Endothelial cell (in vitro differentiated cells): Measurements from ENCODE around the gene SIGMAR1. TPM values are rescaled to one million over a fixed set of nuclear protein-coding genes. Genes with fewer than 3 reads are reported as not detected.

Experiments
- DNase-seq: peaks from one replicate; pipeline ENCODE4 v3.0.0; 2021; ENCODE audit warnings: low spot score
- H3K27ac Mint-ChIP-seq: one replicate; pipeline ENCODE4 v1.8.0; 2021; ENCODE audit warnings: mixed read lengths, inconsistent platforms; ENCODE audit not compliant: unreplicated experiment
- H3K27me3 Mint-ChIP-seq: one replicate; pipeline ENCODE4 v1.8.0; 2021; ENCODE audit warnings: mild to moderate bottlenecking, moderate library complexity, mixed read lengths, inconsistent platforms; ENCODE audit not compliant: unreplicated experiment
- H3K36me3 Mint-ChIP-seq: one replicate; pipeline ENCODE4 v1.8.0; 2021; ENCODE audit warnings: mild to moderate bottlenecking, low read depth, mixed read lengths, inconsistent platforms; ENCODE audit not compliant: unreplicated experiment
- H3K4me1 Mint-ChIP-seq: one replicate; pipeline ENCODE4 v1.8.0; 2021; ENCODE audit warnings: mild to moderate bottlenecking, mixed read lengths, inconsistent platforms; ENCODE audit not compliant: unreplicated experiment
- H3K4me3 Mint-ChIP-seq: one replicate; pipeline ENCODE4 v1.8.0; 2021; ENCODE audit warnings: mild to moderate bottlenecking, mixed read lengths, inconsistent platforms; ENCODE audit not compliant: unreplicated experiment
- H3K9me3 Mint-ChIP-seq: one replicate; pipeline ENCODE4 v1.8.0; 2021; ENCODE audit warnings: mixed read lengths, inconsistent platforms; ENCODE audit not compliant: unreplicated experiment
- total RNA-seq: library from RNA; stranded (reverse); fragmentation: NEBNext Ultra II Directional; extraction: Animal tissue kit (Norgen Biotek cat#: 25700); gene quantifications from one replicate; pipeline ENCODE4 v1.2.1, GENCODE V29; 2021; ENCODE audit not compliant: unreplicated experiment
- TF ChIP-seq, protein P1 (sequence below): fragments of 200-600 bp; sonication (generic); IDR thresholded peaks from one replicate; pipeline ENCODE4 v1.5.0; 2021; ENCODE audit warnings: antibody characterized with exemption; ENCODE audit not compliant: unreplicated experiment

The SIGMAR1 gene
- total RNA-seq, 1 donor from 2014 or later, result 25.9 TPM

- Mint-ChIP-seq H3K9me3 (no peaks in the 10 kb centered on the region), H3K36me3 (peaks cover 7% of the 10 kb centered on the region), H3K27ac (no peak overlapping the region), H3K4me3 (no peak overlapping the region), H3K27me3 (peaks cover 15% of the 10 kb centered on the region), H3K4me1 (peaks cover 17% of the 10 kb centered on the region)
- no peak for DNase-seq
- TF ChIP-seq, protein P1, sequence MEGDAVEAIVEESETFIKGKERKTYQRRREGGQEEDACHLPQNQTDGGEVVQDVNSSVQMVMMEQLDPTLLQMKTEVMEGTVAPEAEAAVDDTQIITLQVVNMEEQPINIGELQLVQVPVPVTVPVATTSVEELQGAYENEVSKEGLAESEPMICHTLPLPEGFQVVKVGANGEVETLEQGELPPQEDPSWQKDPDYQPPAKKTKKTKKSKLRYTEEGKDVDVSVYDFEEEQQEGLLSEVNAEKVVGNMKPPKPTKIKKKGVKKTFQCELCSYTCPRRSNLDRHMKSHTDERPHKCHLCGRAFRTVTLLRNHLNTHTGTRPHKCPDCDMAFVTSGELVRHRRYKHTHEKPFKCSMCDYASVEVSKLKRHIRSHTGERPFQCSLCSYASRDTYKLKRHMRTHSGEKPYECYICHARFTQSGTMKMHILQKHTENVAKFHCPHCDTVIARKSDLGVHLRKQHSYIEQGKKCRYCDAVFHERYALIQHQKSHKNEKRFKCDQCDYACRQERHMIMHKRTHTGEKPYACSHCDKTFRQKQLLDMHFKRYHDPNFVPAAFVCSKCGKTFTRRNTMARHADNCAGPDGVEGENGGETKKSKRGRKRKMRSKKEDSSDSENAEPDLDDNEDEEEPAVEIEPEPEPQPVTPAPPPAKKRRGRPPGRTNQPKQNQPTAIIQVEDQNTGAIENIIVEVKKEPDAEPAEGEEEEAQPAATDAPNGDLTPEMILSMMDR, result no peak
Measured at GRCh38 chr9:34594177-34594576, 43.4 kb downstream of the SIGMAR1 start.

GRCh38 chr9:34592895-34593601 lies 44.5 kb downstream of the SIGMAR1 start:
- H3K27ac Mint-ChIP-seq, result no peak overlapping the region
- peak overlapping the region; percentile 57 for H3K4me3 Mint-ChIP-seq
- H3K9me3 Mint-ChIP-seq, result no peaks in the 10 kb centered on the region
- DNase-seq, result no peak
- TF ChIP-seq, protein P1, result no peak
- H3K36me3 Mint-ChIP-seq, result peaks cover 14% of the 10 kb centered on the region
- H3K4me1 Mint-ChIP-seq, result peaks cover 25% of the 10 kb centered on the region
- peaks cover 25% of the 10 kb centered on the region for H3K27me3 Mint-ChIP-seq

GRCh38 chr9:34591917-34592866 lies 45.4 kb downstream of the SIGMAR1 start:
- no peak overlapping the region for H3K27ac Mint-ChIP-seq
- no peaks in the 10 kb centered on the region for H3K9me3 Mint-ChIP-seq
- DNase-seq, result no peak
- peaks cover 14% of the 10 kb centered on the region for H3K36me3 Mint-ChIP-seq
- peaks cover 34% of the 10 kb centered on the region for H3K27me3 Mint-ChIP-seq
- TF ChIP-seq, protein P1, result no peak
- peaks cover 21% of the 10 kb centered on the region for H3K4me1 Mint-ChIP-seq
- H3K4me3 Mint-ChIP-seq, result peak overlapping the region; percentile 29

GRCh38 chr9:34591248-34591916 lies 46.2 kb downstream of the SIGMAR1 start:
- Mint-ChIP-seq H3K9me3 (no peaks in the 10 kb centered on the region), H3K27ac (no peak overlapping the region), H3K4me1 (peaks cover 21% of the 10 kb centered on the region), H3K36me3 (peaks cover 14% of the 10 kb centered on the region), H3K4me3 (no peak overlapping the region), H3K27me3 (peaks cover 41% of the 10 kb centered on the region)
- TF ChIP-seq, protein P1, result peak; percentile 90
- peak; percentile 96 for DNase-seq
